Panc1 (cell line): Measurements from ENCODE around the gene TTC39B. TPM values are rescaled to one million over a fixed set of nuclear protein-coding genes. Genes with fewer than 3 reads are reported as not detected.

Experiments used
- ATAC-seq: fragments of 200-7000 bp; cut with Tn5 transposase; 2 replicates; pipeline ENCODE4 v1.9.1; 2020; ENCODE audit warnings: mild to moderate bottlenecking, moderate library complexity
- BruUV-seq: library from RNA; stranded (reverse); fragments of 400-500 nt; replicated peaks from 2 replicates; lab custom pipeline; 2021; lab: Mats Ljungman, UMichigan
- CTCF ChIA-PET: fragments of 300-600 bp; sonication (Branson Sonifier 250); formaldehyde crosslinking; loops from one replicate; lab custom pipeline; 2022; ENCODE audit warnings: antibody characterized with exemption; lab: Charles Lee
- POLR2A ChIA-PET: fragments of 300-600 bp; sonication (Branson Sonifier 250); formaldehyde crosslinking; loops from one replicate; lab custom pipeline; 2022; ENCODE audit warnings: antibody characterized with exemption; lab: Charles Lee
- DNase-seq: peaks from one replicate; pipeline ENCODE4 v3.0.0-alpha.2; 2010; ENCODE audit warnings: low read depth, low spot score
- H3K27ac ChIP-seq: 2 replicates; pipeline ENCODE4 v1.5.1; 2011; ENCODE audit warnings: mild to moderate bottlenecking, low read length, inconsistent platforms
- H3K27me3 ChIP-seq: fragments of 200-500 bp; sonication (Bioruptor generic); 2 replicates; pipeline ENCODE4 v1.6.0; 2014; ENCODE audit warnings: low read length, inconsistent platforms; ENCODE audit not compliant: control insufficient read depth, insufficient read depth
- H3K36me3 ChIP-seq: fragments of 200-500 bp; sonication (Bioruptor generic); 2 replicates; pipeline ENCODE4 v1.5.1; 2014; ENCODE audit warnings: inconsistent platforms, mild to moderate bottlenecking, low read length, moderate library complexity; ENCODE audit not compliant: control insufficient read depth, insufficient read depth
- H3K4me1 ChIP-seq: 2 replicates; pipeline ENCODE4 v1.5.1; 2011; ENCODE audit warnings: inconsistent platforms, mild to moderate bottlenecking, low read length, moderate library complexity; ENCODE audit not compliant: control insufficient read depth, insufficient read depth
- H3K4me3 ChIP-seq, 2 experiments: 2 replicates each; pipeline ENCODE4 v1.5.1; 2011 to 2012; ENCODE audit warnings: low read depth in 2 of 2, low read length in 2 of 2, mild to moderate bottlenecking in 2 of 2, inconsistent platforms in 1 of 2, moderate library complexity in 1 of 2
- H3K9me3 ChIP-seq: fragments of 200-500 bp; sonication (Bioruptor generic); 2 replicates; pipeline ENCODE4 v1.5.1; 2014; ENCODE audit warnings: low read depth, mild to moderate bottlenecking, inconsistent platforms, low read length, moderate library complexity; ENCODE audit not compliant: control insufficient read depth, insufficient read depth
- CTCF ChIP-seq: fragments of 450-650 bp; IDR thresholded peaks from 2 replicates; pipeline ENCODE4 v1.5.1; 2017; ENCODE audit warnings: mild to moderate bottlenecking
- POLR2AphosphoS5 ChIP-seq: IDR thresholded peaks from 2 replicates; pipeline ENCODE4 v1.6.1; 2012; ENCODE audit warnings: mild to moderate bottlenecking, low read depth, low read length, moderate library complexity
- REST ChIP-seq, 2 experiments: IDR thresholded peaks; 2 replicates each; pipeline ENCODE4 v1.6.1; 2011 to 2012; ENCODE audit warnings: low read depth in 2 of 2, control low read depth in 1 of 2, low read length in 1 of 2, mild to moderate bottlenecking in 1 of 2, moderate library complexity in 1 of 2; ENCODE audit not compliant: insufficient read depth in 1 of 2
- SIN3A ChIP-seq: IDR thresholded peaks from 2 replicates; pipeline ENCODE4 v1.6.1; 2012; ENCODE audit warnings: low read depth, mild to moderate bottlenecking, low read length, moderate library complexity, borderline replicate concordance; ENCODE audit not compliant: insufficient read depth
- TCF7L2 ChIP-seq: IDR thresholded peaks from 2 replicates; pipeline ENCODE4 v1.6.1; 2011; ENCODE audit warnings: mild to moderate bottlenecking, low read depth, low read length, inconsistent platforms
- in situ Hi-C: cut with HindIII; loops from 2 replicates; pipeline ENCODE4 v1.10.0; 2016; ENCODE audit warnings: low sequenced_read_pairs, low pct_unique_long_range_greater_than_20kb
- intact Hi-C: fragments of 100-400 bp; cut with micrococcal nuclease; formaldehyde crosslinking; loops from one replicate; pipeline ENCODE4 v1.10.0; 2022; ENCODE audit not compliant: unreplicated experiment
- total RNA-seq: library from RNA; stranded (reverse); gene quantifications from one replicate; pipeline ENCODE4 v1.2.1, GENCODE V29; 2021; ENCODE audit not compliant: unreplicated experiment

The TTC39B gene
- total RNA-seq, 1 experiment from 2014 or later, result 1.6 TPM

GRCh38 chr9:15157381-15157780, 149.6 kb downstream of the TTC39B start:
- no peaks in the 10 kb centered on the region for H3K9me3 ChIP-seq
- H3K27ac ChIP-seq, result no peak overlapping the region
- no peaks in the 10 kb centered on the region for H3K36me3 ChIP-seq
- in situ Hi-C loops (no loop called here), intact Hi-C loops (no loop called here)
- BruUV-seq, result no TSS peak
- H3K27me3 ChIP-seq, result no peaks in the 10 kb centered on the region
- no peak overlapping the region for H3K4me3 ChIP-seq
- ChIA-PET POLR2A (no interaction called here), CTCF (no interaction called here)
- H3K4me1 ChIP-seq, result no peaks in the 10 kb centered on the region
- TF ChIP-seq REST (IDR thresholded peaks at IDR 0.05; ENCODE audit: insufficient read depth in 1 of 2, low read depth in 2 of 2, low read length in 1 of 2) (no peak), CTCF (no peak), POLR2AphosphoS5 (no peak), SIN3A (no peak), TCF7L2 (no peak)
- DNase-seq (no peak), ATAC-seq (no peak)

DNA sequence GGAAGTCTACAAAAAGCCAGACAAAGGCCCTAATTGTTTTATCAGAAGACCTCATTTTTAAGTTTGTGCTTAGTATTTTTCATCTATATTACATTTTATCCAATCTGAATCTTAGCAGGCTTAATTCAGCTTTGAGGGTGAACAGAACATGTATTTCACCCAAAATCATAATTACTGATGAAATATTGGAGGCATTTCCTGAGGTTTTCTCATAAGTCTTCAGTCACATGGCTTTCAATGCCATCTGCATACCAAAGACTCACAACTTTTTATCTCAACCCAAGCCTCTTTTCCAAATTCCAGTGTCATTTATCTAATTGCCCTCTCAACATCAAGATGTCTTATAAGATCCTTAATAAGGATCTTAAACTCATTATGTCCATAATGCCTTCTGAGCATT, 150.8 kb downstream of the TTC39B start:
- ChIA-PET POLR2A (no interaction called here), CTCF (no interaction called here)
- H3K4me1 ChIP-seq, result no peaks in the 10 kb centered on the region
- H3K36me3 ChIP-seq, result no peaks in the 10 kb centered on the region
- no peak overlapping the region for H3K4me3 ChIP-seq
- no peaks in the 10 kb centered on the region for H3K9me3 ChIP-seq
- DNase-seq (no peak), ATAC-seq (no peak)
- TF ChIP-seq SIN3A (no peak), POLR2AphosphoS5 (no peak), TCF7L2 (no peak), CTCF (no peak), REST (IDR thresholded peaks at IDR 0.05; ENCODE audit: insufficient read depth in 1 of 2, low read depth in 2 of 2, low read length in 1 of 2) (no peak)
- H3K27ac ChIP-seq, result no peak overlapping the region
- intact Hi-C loops, result no loop called here
- no TSS peak for BruUV-seq
- no peaks in the 10 kb centered on the region for H3K27me3 ChIP-seq
- in situ Hi-C loops, result no loop called here
